Measurements from ENCODE around the gene TESMIN.

The TESMIN gene

GRCh38 chr11:68751331-68751856 is at the start of gene TESMIN:
Gene TESMIN, minus strand, starts transcription at chr11:68751520. Its CDS starts 860 bp downstream, at chr11:68750660.
- DNase-seq (ENCODE audit: low spot score): peak; percentile 64
- no peak for FAIRE-seq

- FAIRE-seq: no peak
Measured at GRCh38 chr11:68798221-68798813, 47.0 kb upstream of the TESMIN start.

GRCh38 chr11:68796801-68797200 is 45.5 kb upstream of the TESMIN start:
- FAIRE-seq: no peak
- DNase-seq (ENCODE audit: low spot score): no peak

More at GRCh38 chr11:68798221-68798813, 47.0 kb upstream of the TESMIN start:
- no peak for DNase-seq (ENCODE audit: low spot score)

GRCh38 chr11:68792400-68792966 is 41.2 kb upstream of the TESMIN start:
- FAIRE-seq: no peak
- DNase-seq (ENCODE audit: low spot score): no peak

GRCh38 chr11:68784653-68785052 is 33.3 kb upstream of the TESMIN start:
- no peak for FAIRE-seq

GRCh38 chr11:68783216-68783821 is 32.0 kb upstream of the TESMIN start:
- DNase-seq (ENCODE audit: low spot score) (no peak), FAIRE-seq (no peak)

More at GRCh38 chr11:68784653-68785052, 33.3 kb upstream of the TESMIN start:
- DNase-seq (ENCODE audit: low spot score): no peak

GRCh38 chr11:68782711-68783110 is 31.4 kb upstream of the TESMIN start:
- DNase-seq (ENCODE audit: low spot score) (no peak), FAIRE-seq (no peak)

GRCh38 chr11:68780829-68781228 is 29.5 kb upstream of the TESMIN start:
- no peak for DNase-seq (ENCODE audit: low spot score)
- no peak for FAIRE-seq

- FAIRE-seq (no peak), DNase-seq (ENCODE audit: low spot score) (no peak)
Measured at GRCh38 chr11:68778205-68778604, 26.9 kb upstream of the TESMIN start.

- DNase-seq (ENCODE audit: low spot score) (no peak), FAIRE-seq (no peak)
Measured at GRCh38 chr11:68776442-68777235, 25.3 kb upstream of the TESMIN start.

- FAIRE-seq (no peak), DNase-seq (ENCODE audit: low spot score) (peak; percentile 29)
Measured at GRCh38 chr11:68775951-68776388, 24.6 kb upstream of the TESMIN start.

- FAIRE-seq (no peak), DNase-seq (ENCODE audit: low spot score) (no peak)
Measured at GRCh38 chr11:68774194-68774585, 22.9 kb upstream of the TESMIN start.

- FAIRE-seq: no peak
- DNase-seq (ENCODE audit: low spot score): no peak
Measured at GRCh38 chr11:68773521-68774193, 22.3 kb upstream of the TESMIN start.

GRCh38 chr11:68772936-68773335 is 21.6 kb upstream of the TESMIN start:
- DNase-seq (ENCODE audit: low spot score) (no peak), FAIRE-seq (no peak)

- no peak for FAIRE-seq
- no peak for DNase-seq (ENCODE audit: low spot score)
Measured at GRCh38 chr11:68770781-68771180, 19.5 kb upstream of the TESMIN start.

GRCh38 chr11:68767672-68768071 is 16.4 kb upstream of the TESMIN start:
- no peak for DNase-seq (ENCODE audit: low spot score)
- no peak for FAIRE-seq

GRCh38 chr11:68766786-68767185 is 15.5 kb upstream of the TESMIN start:
- no peak for DNase-seq (ENCODE audit: low spot score)
- no peak for FAIRE-seq

GRCh38 chr11:68764746-68765145 is 13.4 kb upstream of the TESMIN start:
- no peak for DNase-seq (ENCODE audit: low spot score)
- no peak for FAIRE-seq

- DNase-seq (ENCODE audit: low spot score) (no peak), FAIRE-seq (no peak)
Measured at GRCh38 chr11:68763926-68764657, 12.8 kb upstream of the TESMIN start.

GRCh38 chr11:68763181-68763721 is 11.9 kb upstream of the TESMIN start:
- DNase-seq (ENCODE audit: low spot score): no peak
- no peak for FAIRE-seq
